H1 (cell line): ENCODE measurements around the gene TMCC1. TPM values are rescaled to one million over a fixed set of nuclear protein-coding genes. Genes with fewer than 3 reads are reported as not detected.

Experiments used
- CTCF ChIA-PET: fragments of 300-600 bp; sonication (Branson Sonifier 250); formaldehyde crosslinking; loops from one replicate; lab custom pipeline; 2021; ENCODE audit not compliant: partially characterized antibody; lab: Charles Lee
- POLR2A ChIA-PET: fragments of 300-600 bp; sonication (Branson Sonifier 250); formaldehyde crosslinking; loops from one replicate; lab custom pipeline; 2021; ENCODE audit warnings: inconsistent platforms; ENCODE audit not compliant: partially characterized antibody; lab: Charles Lee
- DNase-seq, 2 experiments: peaks; one replicate each; pipeline versions ENCODE4 v3.0.0 to v3.0.0-alpha.2; 2010 to 2022; ENCODE audit warnings: low spot score in 2 of 2, low read depth in 1 of 2, mixed read lengths in 1 of 2
- FAIRE-seq: peaks from 2 replicates; lab custom pipeline; 2011; peaks lifted over from hg19 to GRCh38; lab: Jason Lieb, UNC
- H2AFZ ChIP-seq: 2 replicates; pipeline ENCODE4 v1.8.1; 2012; ENCODE audit warnings: low read length, inconsistent platforms
- H2AK5ac ChIP-seq: 2 replicates; pipeline ENCODE4 v1.6.1; 2013; ENCODE audit warnings: low read depth, low read length
- H2BK120ac ChIP-seq: replicated peaks from 2 replicates; pipeline ENCODE3; 2013; ENCODE audit warnings: low read depth, low read length, inconsistent platforms
- H2BK12ac ChIP-seq: 2 replicates; pipeline ENCODE4 v1.6.1; 2013; ENCODE audit warnings: low read depth, low read length
- H2BK15ac ChIP-seq: 2 replicates; pipeline ENCODE4 v1.6.1; 2013; ENCODE audit warnings: low read length
- H2BK20ac ChIP-seq: 2 replicates; pipeline ENCODE4 v1.6.1; 2013; ENCODE audit warnings: low read length
- H2BK5ac ChIP-seq: 2 replicates; pipeline ENCODE4 v1.6.1; 2013; ENCODE audit warnings: low read depth, low read length
- H3K14ac ChIP-seq: 2 replicates; pipeline ENCODE4 v1.6.1; 2013; ENCODE audit warnings: inconsistent platforms; ENCODE audit not compliant: insufficient read length
- H3K18ac ChIP-seq: 2 replicates; pipeline ENCODE4 v1.6.1; 2013; ENCODE audit warnings: low read length; ENCODE audit errors: extremely low read depth
- H3K23ac ChIP-seq: 2 replicates; pipeline ENCODE4 v1.6.1; 2013; ENCODE audit warnings: inconsistent platforms; ENCODE audit not compliant: insufficient read length
- H3K23me2 ChIP-seq: 2 replicates; pipeline ENCODE4 v1.6.1; 2013; ENCODE audit warnings: low read depth, low read length
- H3K27ac ChIP-seq: 2 replicates; pipeline ENCODE4 v1.6.1; 2011; ENCODE audit warnings: low read depth, low read length, inconsistent platforms
- H3K27me3 ChIP-seq, 4 experiments: replicated peaks in 1 of 4; 1 replicate in 1 of 4; 2 replicates in 3 of 4; pipeline versions ENCODE4 v1.6.1 to v1.8.1; 2011 to 2013; ENCODE audit warnings: low read length in 3 of 4, mild to moderate bottlenecking in 3 of 4, inconsistent platforms in 2 of 4, mixed read lengths in 2 of 4, moderate library complexity in 1 of 4; ENCODE audit not compliant: control insufficient read depth in 3 of 4, insufficient read depth in 3 of 4; ENCODE audit errors: extremely low read depth in 1 of 4
- H3K36me3 ChIP-seq, 4 experiments: 2 replicates each; pipeline versions ENCODE4 v1.6.1 to v1.8.1; 2011 to 2013; ENCODE audit warnings: mild to moderate bottlenecking in 4 of 4, low read length in 3 of 4, moderate library complexity in 2 of 4, control low read depth in 1 of 4, inconsistent platforms in 1 of 4; ENCODE audit not compliant: insufficient read depth in 4 of 4, control insufficient read depth in 2 of 4
- H3K4ac ChIP-seq: replicated peaks from 2 replicates; pipeline ENCODE3; 2013; ENCODE audit warnings: low read length, low read depth, mixed read lengths, inconsistent platforms; ENCODE audit not compliant: insufficient read length
- H3K4me1 ChIP-seq, 4 experiments: replicated peaks in 1 of 4; 1 replicate in 1 of 4; 2 replicates in 3 of 4; pipeline versions ENCODE4 v1.6.1 to v1.8.1; 2011 to 2013; ENCODE audit warnings: low read length in 3 of 4, inconsistent platforms in 2 of 4, mixed read lengths in 1 of 4; ENCODE audit not compliant: insufficient read depth in 4 of 4, control insufficient read depth in 3 of 4
- H3K4me2 ChIP-seq, 2 experiments: 2 replicates each; pipeline versions ENCODE4 v1.6.1 to v1.8.1; 2011 to 2013; ENCODE audit warnings: low read depth in 2 of 2, low read length in 2 of 2, control low read depth in 1 of 2, inconsistent platforms in 1 of 2, mild to moderate bottlenecking in 1 of 2; ENCODE audit not compliant: insufficient read depth in 1 of 2
- H3K4me3 ChIP-seq, 4 experiments: fragments of 200-600, 300-600 bp in 1 of 4; sonication (generic), shearing (Covaris generic), sonication (Bioruptor Twin) in 1 of 4; 2 replicates each; pipeline versions ENCODE4 v1.5.1 to v1.8.1; 2011 to 2016; ENCODE audit warnings: low read length in 4 of 4, low read depth in 3 of 4, control low read depth in 2 of 4, inconsistent platforms in 2 of 4, mild to moderate bottlenecking in 2 of 4, mixed read lengths in 1 of 4, moderate library complexity in 1 of 4; ENCODE audit not compliant: insufficient read depth in 2 of 4; ENCODE audit errors: extremely low read depth in 1 of 4
- H3K56ac ChIP-seq: replicated peaks from 2 replicates; pipeline ENCODE3; 2013; ENCODE audit warnings: low read depth, mild to moderate bottlenecking, mixed read lengths, low read length, inconsistent platforms; ENCODE audit not compliant: insufficient read length
- H3K79me1 ChIP-seq: 2 replicates; pipeline ENCODE4 v1.6.1; 2013; ENCODE audit warnings: low read depth, low read length, control low read depth
- H3K79me2 ChIP-seq, 2 experiments: 2 replicates each; pipeline versions ENCODE4 v1.6.1 to v1.8.1; 2012 to 2013; ENCODE audit warnings: low read length in 2 of 2, mild to moderate bottlenecking in 2 of 2, inconsistent platforms in 1 of 2; ENCODE audit not compliant: insufficient read depth in 2 of 2, control insufficient read depth in 1 of 2
- H3K9ac ChIP-seq, 4 experiments: replicated peaks in 1 of 4; 1 replicate in 1 of 4; 2 replicates in 3 of 4; pipeline versions ENCODE4 v1.6.1 to v1.8.1; 2011 to 2013; ENCODE audit warnings: low read depth in 3 of 4, low read length in 3 of 4, control low read depth in 2 of 4, mild to moderate bottlenecking in 2 of 4, moderate library complexity in 2 of 4, inconsistent platforms in 1 of 4; ENCODE audit errors: extremely low read depth in 1 of 4
- H3K9me3 ChIP-seq, 2 experiments: 2 replicates each; pipeline versions ENCODE4 v1.6.1 to v1.8.1; 2012 to 2013; ENCODE audit warnings: mild to moderate bottlenecking in 2 of 2, moderate library complexity in 2 of 2, control low read depth in 1 of 2, inconsistent platforms in 1 of 2, low read depth in 1 of 2, low read length in 1 of 2, mixed read lengths in 1 of 2; ENCODE audit not compliant: insufficient read depth in 2 of 2
- H4K20me1 ChIP-seq, 2 experiments: replicated peaks in 1 of 2; 2 replicates each; pipeline versions ENCODE3 to v1.8.1; 2011 to 2013; ENCODE audit warnings: inconsistent platforms in 2 of 2, low read length in 2 of 2, mild to moderate bottlenecking in 1 of 2; ENCODE audit not compliant: insufficient read depth in 2 of 2, control insufficient read depth in 1 of 2
- H4K5ac ChIP-seq: 2 replicates; pipeline ENCODE4 v1.6.1; 2013; ENCODE audit warnings: low read length, low read depth, mixed read lengths, inconsistent platforms; ENCODE audit not compliant: insufficient read length
- H4K8ac ChIP-seq: 2 replicates; pipeline ENCODE4 v1.8.0; 2013; ENCODE audit warnings: mild to moderate bottlenecking, moderate library complexity, low read length, inconsistent platforms; ENCODE audit not compliant: insufficient read depth; ENCODE audit errors: extremely low read depth
- H4K91ac ChIP-seq: replicated peaks from 2 replicates; pipeline ENCODE3; 2013; ENCODE audit warnings: low read length, mixed read lengths, inconsistent platforms; ENCODE audit not compliant: insufficient read length
- BRCA1 ChIP-seq: IDR thresholded peaks from 2 replicates; pipeline ENCODE4 v1.6.1; 2012; ENCODE audit warnings: low read depth, low read length, improper control_type of control experiment
- CREB1 ChIP-seq: IDR thresholded peaks from 2 replicates; pipeline ENCODE4 v1.6.1; 2012; ENCODE audit warnings: inconsistent platforms
- CTBP2 ChIP-seq: IDR thresholded peaks from 2 replicates; pipeline ENCODE4 v1.7.0; 2011; ENCODE audit warnings: borderline replicate concordance, mild to moderate bottlenecking, moderate library complexity, mixed read lengths, low read length; ENCODE audit not compliant: insufficient read depth, insufficient read length
- EGR1 ChIP-seq: IDR thresholded peaks from 2 replicates; pipeline ENCODE4 v1.6.1; 2011; ENCODE audit warnings: low read depth, low read length, borderline replicate concordance
- GABPA ChIP-seq: IDR thresholded peaks from 2 replicates; pipeline ENCODE4 v1.6.1; 2011; ENCODE audit warnings: mild to moderate bottlenecking, low read length, moderate library complexity, borderline replicate concordance; ENCODE audit not compliant: insufficient read depth
- HDAC6 ChIP-seq: IDR thresholded peaks from one replicate; pipeline ENCODE4 v1.7.1; 2012; ENCODE audit warnings: low read depth, mild to moderate bottlenecking, inconsistent platforms, low read length, moderate library complexity
- JUND ChIP-seq: IDR thresholded peaks from 2 replicates; pipeline ENCODE4 v1.6.1; 2011; ENCODE audit warnings: mild to moderate bottlenecking, improper control_type of control experiment, low read length
- KDM1A ChIP-seq: fragments of 200-600, 300-600 bp; sonication (generic); IDR thresholded peaks from 2 replicates; pipeline ENCODE4 v1.7.1; 2016; ENCODE audit warnings: mild to moderate bottlenecking, low read length, borderline replicate concordance
- KDM4A ChIP-seq: IDR thresholded peaks from one replicate; pipeline ENCODE4 v1.7.1; 2012; ENCODE audit warnings: low read depth, mild to moderate bottlenecking, moderate library complexity, low read length, inconsistent platforms; ENCODE audit not compliant: severe bottlenecking
- NANOG ChIP-seq: IDR thresholded peaks from 2 replicates; pipeline ENCODE4 v1.6.1; 2011; ENCODE audit warnings: low read length, low read depth, mild to moderate bottlenecking, inconsistent platforms; ENCODE audit not compliant: insufficient read depth, poor library complexity, severe bottlenecking
- RAD21 ChIP-seq, 2 experiments: IDR thresholded peaks in 1 of 2; conservative IDR thresholded peaks in 1 of 2; 2 replicates each; pipeline ENCODE4 v1.6.1; 2011; ENCODE audit warnings: low read depth in 2 of 2, low read length in 2 of 2, improper control_type of control experiment in 1 of 2, inconsistent platforms in 1 of 2, mild to moderate bottlenecking in 1 of 2, moderate library complexity in 1 of 2
- RFX5 ChIP-seq: IDR thresholded peaks from 2 replicates; pipeline ENCODE4 v1.6.1; 2011; ENCODE audit warnings: low read depth, low read length, improper control_type of control experiment, borderline replicate concordance
- WGBS, 2 experiments: shearing (Covaris generic) in 1 of 2; methylation state at CpG; one replicate each; pipeline versions ENCODE4 v1.1.6 to v1.1.7; 2013 to 2015; ENCODE audit warnings: low lambda C conversion rate in 2 of 2, mixed read lengths in 2 of 2, inconsistent platforms in 1 of 2, low coverage in 1 of 2, missing lambda C conversion rate in 1 of 2; ENCODE audit not compliant: insufficient replicate concordance in 2 of 2, insufficient coverage in 1 of 2, insufficient read length in 1 of 2; ENCODE audit errors: extremely low coverage in 1 of 2, missing lambda C conversion rate in 1 of 2; 5-methylcytosine and 5-hydroxymethylcytosine counted together
- polyA plus RNA-seq, 7 experiments: library from polyadenylated mRNA; depleted of rRNA in 3 of 7; stranded (reverse) in 5 of 7; unstranded in 2 of 7; fragments of >200 nt in 5 of 7; fragments of 200-250 nt in 2 of 7; gene quantifications; 1 replicate in 5 of 7; 2 replicates in 1 of 7; 4 replicates in 1 of 7; pipeline versions ENCODE4 v1.2.1 to v1.2.3, GENCODE V29; 2011 to 2013; ENCODE audit warnings: missing spikeins in 2 of 7, mixed read lengths in 2 of 7
- total RNA-seq: library from RNA; stranded (reverse); fragmentation: NEBNext Ultra II Directional; extraction: Animal tissue kit (Norgen Biotek cat#: 25700); gene quantifications from 2 replicates; pipeline ENCODE4 v1.2.1, GENCODE V29; 2021

TMCC1 gene
- total and polyA plus RNA-seq, 2 of the 8 experiments (the other 6 are each of a cell fraction or from before 2014, with no cell fraction given) = 10.4 to 27.1 TPM

DNA sequence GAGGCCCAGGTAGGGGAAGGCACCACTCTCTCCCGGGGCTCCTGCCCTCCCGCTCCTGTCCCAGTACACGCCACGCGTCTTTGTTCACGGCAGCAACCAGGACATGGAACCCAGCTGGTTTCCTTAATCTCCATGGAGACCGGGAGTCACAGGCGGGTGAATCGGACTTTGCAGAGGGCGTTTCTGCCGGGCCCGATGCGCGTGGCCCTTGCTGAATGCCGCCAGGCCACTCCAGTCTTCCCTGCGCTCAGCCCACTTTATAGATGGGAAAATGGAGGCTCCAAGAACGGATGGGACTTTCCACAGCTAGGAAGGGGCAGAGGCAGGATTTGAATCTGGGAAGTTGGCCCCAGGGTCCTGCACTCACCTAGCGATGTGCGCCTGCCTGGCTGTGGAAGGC is 294.4 kb downstream of the TMCC1 start:
- Histone ChIP-seq H3K36me3 (no peaks in the 10 kb centered on the region), H2BK12ac (peak overlapping the region; percentile 85; the same call in 1 of the 2 replicates), H3K79me1 (peaks cover 6% of the 10 kb centered on the region), H3K27me3 (peaks cover 0 to 2% (median 0%) of the 10 kb centered on the region in 4 experiments; a peak in 3 of 7 replicates), H3K9ac (no peak overlapping the region), H3K4me3 (no peak overlapping the region), H4K8ac (no peak overlapping the region; the same call in 1 of the 2 replicates), H3K18ac (peak overlapping the region; percentile 60; the same call in 1 of the 2 replicates), H4K20me1 (peaks cover 0 to 9% of the 10 kb centered on the region in 2 experiments), H3K4me2 (0 out of 4 replicates have a peak overlapping the region, but pooled peaks of 1 of the 2 experiments have one; percentile 35), H3K56ac (no peak overlapping the region), H3K23me2 (no peaks in the 10 kb centered on the region; the same call in 1 of the 2 replicates), H3K9me3 (no peaks in the 10 kb centered on the region), H2AFZ (no peak overlapping the region), H2BK120ac (no peak overlapping the region), H3K27ac (no peak overlapping the region), H2BK15ac (peak overlapping the region; percentile 54; the same call in 1 of the 2 replicates), H3K23ac (no peak overlapping the region), H2AK5ac (0 out of 2 replicates have a peak overlapping the region, but pooled peaks have one; percentile 77), H4K91ac (peak overlapping the region; percentile 81), H4K5ac (no peak overlapping the region), H3K4me1 (peaks cover 7 to 68% (median 56%) of the 10 kb centered on the region in 4 experiments), H2BK5ac (peak overlapping the region; percentile 97; the same call in 1 of the 2 replicates), H3K4ac (no peak overlapping the region), H2BK20ac (peak overlapping the region; percentile 87; the same call in 1 of the 2 replicates), H3K79me2 (peaks cover 0 to 24% of the 10 kb centered on the region in 2 experiments; a peak in 2 of 4 replicates), H3K14ac (no peak overlapping the region)
- 85% methylated on average over 19 of the region's 19 CpGs; no CpG with 5 or more reads in 1 of the 2 experiments for WGBS, 2 experiments
- CTCF ChIA-PET = interaction anchor here (0.7 to 1.5 kb wide), 3 partner anchors 10 to 88 kb away, joined by 3 to 4 read pairs (median 4); no protein-coding TSS in a partner anchor
- no peak for FAIRE-seq
- no peak for DNase-seq
- POLR2A ChIA-PET = interaction anchor here (1.1 to 1.2 kb wide), 2 partner anchors 33 to 113 kb away, joined by 3 read pairs; no protein-coding TSS in a partner anchor
- no peak for TF ChIP-seq RAD21 (IDR thresholded peaks at IDR 0.05 in 1 of 2, conservative IDR thresholded peaks at IDR 0.05 in 1 of 2; ENCODE audit: low read depth in 2 of 2, low read length in 2 of 2)
- no peak for TF ChIP-seq EGR1
- no peak for TF ChIP-seq JUND
- no peak for TF ChIP-seq CREB1
- no peak for TF ChIP-seq NANOG
- TF ChIP-seq HDAC6 = no peak
- no peak for TF ChIP-seq CTBP2
- no peak for TF ChIP-seq BRCA1
- no peak for TF ChIP-seq KDM4A
- TF ChIP-seq GABPA = no peak
- TF ChIP-seq RFX5 = no peak
- no peak; the same call in 1 of the 2 replicates for TF ChIP-seq KDM1A
